Stimulated activated CD8-positive, alpha-beta memory T cell treated with anti-CD3 and anti-CD28 coated beads, Interleukin-2, amount 100 ng/mL, for 48 hours (primary cell): ENCODE data around the gene APOBEC3B.
A peak's percentile ranks its signal among the peaks of the same experiment; 100 is the strongest.
"Not testable (repeated sequence)": the region's sequence is repeated elsewhere in the genome, so short reads cannot be mapped to it uniquely, and the experiment has no call there.

Experiments
- DNase-seq, 2 donors: peaks; one replicate each; pipeline ENCODE4 v3.0.0-alpha.2; 2020; ENCODE audit warnings: low read depth in 2 of 2

APOBEC3B gene

GRCh38 chr22:38951734-38952133 lies 30.4 kb upstream of the APOBEC3B start:
- DNase-seq, result no peak

- no peak for DNase-seq
These were observed 29.7 kb upstream of the APOBEC3B start for GRCh38 chr22:38952281-38952993.

GRCh38 chr22:38953091-38953490 lies 29.1 kb upstream of the APOBEC3B start:
- no peak for DNase-seq

GRCh38 chr22:38953577-38954413 lies 28.4 kb upstream of the APOBEC3B start:
- DNase-seq, result peak; percentile 45 to 70

GRCh38 chr22:38954414-38955043 lies 27.6 kb upstream of the APOBEC3B start:
- no peak for DNase-seq

GRCh38 chr22:38955250-38955905 lies 26.8 kb upstream of the APOBEC3B start:
- DNase-seq, result no peak

GRCh38 chr22:38955926-38956325 lies 26.2 kb upstream of the APOBEC3B start:
- no peak for DNase-seq

- no peak for DNase-seq
These were observed 25.6 kb upstream of the APOBEC3B start for GRCh38 chr22:38956551-38956950.

- no peak for DNase-seq
These were observed 24.9 kb upstream of the APOBEC3B start, which contains the start of gene APOBEC3A for GRCh38 chr22:38957046-38957770. Gene APOBEC3A (plus strand): TSS chr22:38957609. CDS start chr22:38957692, 83 bp downstream.

GRCh38 chr22:38957808-38958650 lies 24.1 kb upstream of the APOBEC3B start:
- no peak for DNase-seq

- DNase-seq, result not testable (repeated sequence)
These were observed 23.6 kb upstream of the APOBEC3B start for GRCh38 chr22:38958651-38958943.

GRCh38 chr22:38959590-38959989 lies 22.6 kb upstream of the APOBEC3B start:
- no peak for DNase-seq

GRCh38 chr22:38960673-38961072 lies 21.5 kb upstream of the APOBEC3B start:
- DNase-seq, result not testable (repeated sequence)

GRCh38 chr22:38963291-38963738 lies 18.8 kb upstream of the APOBEC3B start:
- DNase-seq, result not testable (repeated sequence)

- DNase-seq, result no peak
These were observed 18.3 kb upstream of the APOBEC3B start for GRCh38 chr22:38963872-38964271.

GRCh38 chr22:38964306-38964705 lies 17.8 kb upstream of the APOBEC3B start:
- DNase-seq, result no peak

GRCh38 chr22:38964989-38965388 lies 17.2 kb upstream of the APOBEC3B start:
- DNase-seq, result no peak

GRCh38 chr22:38965614-38966379 lies 16.4 kb upstream of the APOBEC3B start:
- DNase-seq, result no peak

- DNase-seq, result no peak
These were observed 15.8 kb upstream of the APOBEC3B start for GRCh38 chr22:38966380-38966702.

- no peak for DNase-seq
These were observed 15.2 kb upstream of the APOBEC3B start for GRCh38 chr22:38966942-38967341.
